ENCODE data around the gene DPF3. TPM values are rescaled to one million over a fixed set of nuclear protein-coding genes. Genes with fewer than 3 reads are reported as not detected.

Gene DPF3
- total and polyA plus RNA-seq, 9 of the 15 experiments (the other 6 are each of a cell fraction or from before 2014, with no cell fraction given) = 0.21 to 4.9 (median 1.2) TPM

DNA sequence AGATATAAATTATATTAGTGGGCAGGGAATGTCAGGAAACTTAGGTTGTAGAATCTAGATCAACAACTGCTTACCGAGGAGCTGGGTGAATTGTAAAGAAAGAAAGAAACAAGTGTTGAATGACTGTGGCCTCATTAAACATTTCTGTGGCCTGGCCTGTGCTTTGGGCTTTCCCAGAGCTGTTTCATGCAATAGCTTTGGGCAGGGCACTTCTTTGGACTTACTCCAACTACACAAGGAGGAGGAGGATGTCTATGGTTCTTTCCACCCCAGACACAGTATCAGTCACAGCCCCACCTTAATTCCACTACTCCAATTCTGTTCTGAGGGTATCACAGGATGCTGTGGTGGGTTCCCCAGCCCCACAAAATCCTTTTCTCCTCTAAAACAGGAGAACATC, 38.0 kb downstream of the DPF3 start:
- Histone ChIP-seq H3K27ac (ENCODE audit: extremely low read depth, low read depth, low read length) (no peak overlapping the region), H3K79me2 (ENCODE audit: control insufficient read depth, insufficient read depth, low read length) (no peaks in the 10 kb centered on the region), H2AFZ (ENCODE audit: low read depth, low read length) (no peak overlapping the region), H3K36me3 (ENCODE audit: control insufficient read depth, insufficient read depth, low read length) (no peaks in the 10 kb centered on the region), H3K9me3 (replicated peaks; ENCODE audit: control insufficient read depth, insufficient read depth, low read depth, low read length) (no peaks in the 10 kb centered on the region), H3K9ac (ENCODE audit: insufficient read depth in 1 of 2, low read depth in 2 of 2, low read length in 2 of 2) (no peak overlapping the region), H3K27me3 (ENCODE audit: control insufficient read depth in 2 of 2, insufficient read depth in 2 of 2, low read length in 2 of 2) (peaks cover 0 to 6% of the 10 kb centered on the region in 2 experiments; a peak in 1 of 5 replicates), H3K4me3 (no peak overlapping the region), H3K9me1 (ENCODE audit: control insufficient read depth, insufficient read depth, low read length) (no peaks in the 10 kb centered on the region), H3K4me1 (replicated peaks in 1 of 2; ENCODE audit: control insufficient read depth in 2 of 2, insufficient read depth in 2 of 2, low read length in 2 of 2) (no peaks in the 10 kb centered on the region; a peak in 1 of 5 replicates), H3K4me2 (ENCODE audit: insufficient read depth, low read length) (no peak overlapping the region), H4K20me1 (replicated peaks; ENCODE audit: control insufficient read depth, insufficient read depth, low read length) (no peaks in the 10 kb centered on the region)
- intact Hi-C loops (cut with micrococcal nuclease) (no loop called here), in situ Hi-C loops (cut with MboI) (no loop called here)
- DNase-seq (ENCODE audit: extremely low read depth in 1 of 4, low spot score in 3 of 4) (no peak), FAIRE-seq (no peak), ATAC-seq (no peak)
- POLR2A ChIA-PET = interaction anchor here (0.6 to 0.9 kb wide), 3 partner anchors 13 to 340 kb away, joined by 3 read pairs; no protein-coding TSS in a partner anchor
- CTCF ChIA-PET (ENCODE audit: low intra/inter-chr PET ratio) = no interaction called here
- WGBS (ENCODE audit: insufficient coverage, low coverage, missing lambda C conversion rate) = 23% methylated on average over 1 of the region's 1 CpG
- TF ChIP-seq EP400 (IDR thresholded peaks at IDR 0.05) (no peak), ZNF124 (CRISPR knock-in tag; IDR thresholded peaks at IDR 0.05) (no peak), XRCC3 (IDR thresholded peaks at IDR 0.05) (no peak), GTF2F1 (IDR thresholded peaks at IDR 0.05; ENCODE audit: low read depth, low read length) (no peak), ZNF12 (CRISPR knock-in tag; IDR thresholded peaks at IDR 0.05) (no peak), ZNF316 (IDR thresholded peaks at IDR 0.05) (no peak), FOXA3 (CRISPR knock-in tag; conservative IDR thresholded peaks at IDR 0.05 in 1 of 2, IDR thresholded peaks at IDR 0.05 in 1 of 2) (no peak), ESRRA (IDR thresholded peaks at IDR 0.05; ENCODE audit: borderline replicate concordance, low read depth) (no peak), TEAD1 (CRISPR knock-in tag; IDR thresholded peaks at IDR 0.05) (no peak), ZNF41 (CRISPR knock-in tag; conservative IDR thresholded peaks at IDR 0.05) (no peak), MTA2 (IDR thresholded peaks at IDR 0.05; ENCODE audit: low read depth) (no peak), KLF13 (tag; IDR thresholded peaks at IDR 0.05; ENCODE audit: borderline replicate concordance, low read depth) (no peak), PCBP1 (IDR thresholded peaks at IDR 0.05; ENCODE audit: low read depth, low read length, poor library complexity, severe bottlenecking) (no peak)
- TF ChIP-seq, protein P1, sequence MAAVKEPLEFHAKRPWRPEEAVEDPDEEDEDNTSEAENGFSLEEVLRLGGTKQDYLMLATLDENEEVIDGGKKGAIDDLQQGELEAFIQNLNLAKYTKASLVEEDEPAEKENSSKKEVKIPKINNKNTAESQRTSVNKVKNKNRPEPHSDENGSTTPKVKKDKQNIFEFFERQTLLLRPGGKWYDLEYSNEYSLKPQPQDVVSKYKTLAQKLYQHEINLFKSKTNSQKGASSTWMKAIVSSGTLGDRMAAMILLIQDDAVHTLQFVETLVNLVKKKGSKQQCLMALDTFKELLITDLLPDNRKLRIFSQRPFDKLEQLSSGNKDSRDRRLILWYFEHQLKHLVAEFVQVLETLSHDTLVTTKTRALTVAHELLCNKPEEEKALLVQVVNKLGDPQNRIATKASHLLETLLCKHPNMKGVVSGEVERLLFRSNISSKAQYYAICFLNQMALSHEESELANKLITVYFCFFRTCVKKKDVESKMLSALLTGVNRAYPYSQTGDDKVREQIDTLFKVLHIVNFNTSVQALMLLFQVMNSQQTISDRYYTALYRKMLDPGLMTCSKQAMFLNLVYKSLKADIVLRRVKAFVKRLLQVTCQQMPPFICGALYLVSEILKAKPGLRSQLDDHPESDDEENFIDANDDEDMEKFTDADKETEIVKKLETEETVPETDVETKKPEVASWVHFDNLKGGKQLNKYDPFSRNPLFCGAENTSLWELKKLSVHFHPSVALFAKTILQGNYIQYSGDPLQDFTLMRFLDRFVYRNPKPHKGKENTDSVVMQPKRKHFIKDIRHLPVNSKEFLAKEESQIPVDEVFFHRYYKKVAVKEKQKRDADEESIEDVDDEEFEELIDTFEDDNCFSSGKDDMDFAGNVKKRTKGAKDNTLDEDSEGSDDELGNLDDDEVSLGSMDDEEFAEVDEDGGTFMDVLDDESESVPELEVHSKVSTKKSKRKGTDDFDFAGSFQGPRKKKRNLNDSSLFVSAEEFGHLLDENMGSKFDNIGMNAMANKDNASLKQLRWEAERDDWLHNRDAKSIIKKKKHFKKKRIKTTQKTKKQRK (IDR thresholded peaks at IDR 0.05; ENCODE audit: borderline replicate concordance, low read depth, low read length) = no peak
- TF ChIP-seq, protein P2, sequence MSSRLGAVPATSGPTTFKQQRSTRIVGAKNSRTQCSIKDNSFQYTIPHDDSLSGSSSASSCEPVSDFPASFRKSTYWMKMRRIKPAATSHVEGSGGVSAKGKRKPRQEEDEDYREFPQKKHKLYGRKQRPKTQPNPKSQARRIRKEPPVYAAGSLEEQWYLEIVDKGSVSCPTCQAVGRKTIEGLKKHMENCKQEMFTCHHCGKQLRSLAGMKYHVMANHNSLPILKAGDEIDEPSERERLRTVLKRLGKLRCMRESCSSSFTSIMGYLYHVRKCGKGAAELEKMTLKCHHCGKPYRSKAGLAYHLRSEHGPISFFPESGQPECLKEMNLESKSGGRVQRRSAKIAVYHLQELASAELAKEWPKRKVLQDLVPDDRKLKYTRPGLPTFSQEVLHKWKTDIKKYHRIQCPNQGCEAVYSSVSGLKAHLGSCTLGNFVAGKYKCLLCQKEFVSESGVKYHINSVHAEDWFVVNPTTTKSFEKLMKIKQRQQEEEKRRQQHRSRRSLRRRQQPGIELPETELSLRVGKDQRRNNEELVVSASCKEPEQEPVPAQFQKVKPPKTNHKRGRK (tag; IDR thresholded peaks at IDR 0.05) = no peak
- TF ChIP-seq, protein P3, sequence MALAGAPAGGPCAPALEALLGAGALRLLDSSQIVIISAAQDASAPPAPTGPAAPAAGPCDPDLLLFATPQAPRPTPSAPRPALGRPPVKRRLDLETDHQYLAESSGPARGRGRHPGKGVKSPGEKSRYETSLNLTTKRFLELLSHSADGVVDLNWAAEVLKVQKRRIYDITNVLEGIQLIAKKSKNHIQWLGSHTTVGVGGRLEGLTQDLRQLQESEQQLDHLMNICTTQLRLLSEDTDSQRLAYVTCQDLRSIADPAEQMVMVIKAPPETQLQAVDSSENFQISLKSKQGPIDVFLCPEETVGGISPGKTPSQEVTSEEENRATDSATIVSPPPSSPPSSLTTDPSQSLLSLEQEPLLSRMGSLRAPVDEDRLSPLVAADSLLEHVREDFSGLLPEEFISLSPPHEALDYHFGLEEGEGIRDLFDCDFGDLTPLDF (CRISPR knock-in tag; IDR thresholded peaks at IDR 0.05) = no peak
- BruUV-seq (replicated peaks) = no TSS peak

All from K562 (cell line).